ENCODE measurements around the gene HIP1.
A peak's percentile ranks its signal among the peaks of the same experiment; 100 is the strongest.

HIP1 gene

GRCh38 chr7:75667938-75668337 is 70.8 kb downstream of the HIP1 start:
- no peak for DNase-seq

GRCh38 chr7:75663302-75663907 is 75.3 kb downstream of the HIP1 start:
- DNase-seq = no peak

GRCh38 chr7:75662579-75663301 is 76.0 kb downstream of the HIP1 start:
- no peak for DNase-seq

GRCh38 chr7:75660566-75661215 is 78.0 kb downstream of the HIP1 start:
- no peak for DNase-seq

- DNase-seq = no peak
Observed at GRCh38 chr7:75658802-75659201, 79.9 kb downstream of the HIP1 start.

- no peak for DNase-seq
Observed at GRCh38 chr7:75658369-75658768, 80.4 kb downstream of the HIP1 start.

- DNase-seq = no peak
Observed at GRCh38 chr7:75657866-75658265, 80.9 kb downstream of the HIP1 start.

GRCh38 chr7:75656740-75657139 is 82.0 kb downstream of the HIP1 start:
- no peak for DNase-seq

- no peak for DNase-seq
Observed at GRCh38 chr7:75655536-75655935, 83.2 kb downstream of the HIP1 start.

- no peak for DNase-seq
Observed at GRCh38 chr7:75654855-75655254, 83.9 kb downstream of the HIP1 start.

GRCh38 chr7:75653651-75654050 is 85.1 kb downstream of the HIP1 start:
- no peak for DNase-seq

- no peak for DNase-seq
Observed at GRCh38 chr7:75652788-75653187, 86.0 kb downstream of the HIP1 start.

- DNase-seq = no peak
Observed at GRCh38 chr7:75650681-75651080, 88.1 kb downstream of the HIP1 start.

- no peak for DNase-seq
Observed at GRCh38 chr7:75650062-75650461, 88.7 kb downstream of the HIP1 start.

- no peak for DNase-seq
Observed at GRCh38 chr7:75649462-75649861, 89.3 kb downstream of the HIP1 start.

GRCh38 chr7:75647709-75648438 is 90.9 kb downstream of the HIP1 start:
- DNase-seq = no peak

- no peak for DNase-seq
Observed at GRCh38 chr7:75646571-75647102, 92.1 kb downstream of the HIP1 start.

- DNase-seq = no peak
Observed at GRCh38 chr7:75645570-75645969, 93.2 kb downstream of the HIP1 start.

GRCh38 chr7:75644589-75644988 is 94.2 kb downstream of the HIP1 start:
- no peak for DNase-seq

- DNase-seq = peak; percentile 79
Observed at GRCh38 chr7:75642810-75643486, 95.8 kb downstream of the HIP1 start.

- no peak for DNase-seq
Observed at GRCh38 chr7:75640201-75640600, 98.5 kb downstream of the HIP1 start.

- no peak for DNase-seq
Observed at GRCh38 chr7:75639886-75640190, 98.9 kb downstream of the HIP1 start.

Data from activated CD4-positive, alpha-beta T cell treated with anti-CD3 and anti-CD28 coated beads for 48 hours (primary cell).